ENCODE results near the gene FCN2. TPM values are rescaled to one million over a fixed set of nuclear protein-coding genes. Genes with fewer than 3 reads are reported as not detected.

Gene FCN2
- total and polyA plus RNA-seq, 9 of the 15 experiments (the other 6 are each of a cell fraction or from before 2014, with no cell fraction given), result not detected

DNA sequence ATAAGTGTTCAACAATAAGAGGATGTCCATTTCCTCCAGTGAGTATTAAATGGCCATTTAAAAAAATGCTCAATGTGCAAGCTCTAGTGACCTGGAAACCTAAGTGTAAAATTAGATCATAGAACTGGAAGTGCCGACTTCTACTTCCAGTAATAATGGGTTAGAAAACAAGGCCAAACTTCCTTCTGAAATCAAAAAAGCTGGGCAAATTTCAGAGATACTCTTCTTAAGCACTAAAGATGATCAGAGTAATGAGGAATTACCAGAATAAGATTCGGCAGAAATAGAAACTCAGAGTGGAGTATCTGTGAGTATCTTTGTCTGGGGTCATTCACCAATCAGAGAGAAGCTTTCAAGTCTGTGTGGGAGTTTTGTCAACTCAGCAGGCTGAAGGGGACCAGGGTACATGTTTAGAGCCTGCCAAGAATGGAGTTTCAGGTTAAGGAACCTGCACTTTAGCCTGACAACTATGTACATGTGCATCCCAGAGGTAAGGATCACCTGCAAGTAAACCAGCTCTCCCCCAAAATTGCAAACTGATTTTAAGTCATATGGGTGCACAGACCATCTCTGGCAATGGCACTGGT is 17.1 kb downstream of the FCN2 start:
- no TSS peak for BruUV-seq (replicated peaks)
- Histone ChIP-seq H2AFZ (ENCODE audit: low read depth, low read length) (no peak overlapping the region), H4K20me1 (replicated peaks; ENCODE audit: control insufficient read depth, insufficient read depth, low read length) (no peaks in the 10 kb centered on the region), H3K79me2 (ENCODE audit: control insufficient read depth, insufficient read depth, low read length) (no peaks in the 10 kb centered on the region), H3K27me3 (ENCODE audit: control insufficient read depth in 2 of 2, insufficient read depth in 2 of 2, low read length in 2 of 2) (peaks cover 0 to 5% of the 10 kb centered on the region in 2 experiments; a peak in 1 of 5 replicates), H3K27ac (ENCODE audit: extremely low read depth, low read depth, low read length) (no peak overlapping the region), H3K36me3 (ENCODE audit: control insufficient read depth, insufficient read depth, low read length) (no peaks in the 10 kb centered on the region), H3K4me3 (no peak overlapping the region), H3K9ac (ENCODE audit: insufficient read depth in 1 of 2, low read depth in 2 of 2, low read length in 2 of 2) (no peak overlapping the region), H3K4me1 (replicated peaks in 1 of 2; ENCODE audit: control insufficient read depth in 2 of 2, insufficient read depth in 2 of 2, low read length in 2 of 2) (no peaks in the 10 kb centered on the region), H3K9me1 (ENCODE audit: control insufficient read depth, insufficient read depth, low read length) (no peaks in the 10 kb centered on the region), H3K4me2 (ENCODE audit: insufficient read depth, low read length) (no peak overlapping the region), H3K9me3 (replicated peaks; ENCODE audit: control insufficient read depth, insufficient read depth, low read depth, low read length) (no peaks in the 10 kb centered on the region)
- no peak for TF ChIP-seq RUNX1 (IDR thresholded peaks at IDR 0.05; ENCODE audit: low read depth)
- no peak for TF ChIP-seq ZNF217 (CRISPR knock-in tag; IDR thresholded peaks at IDR 0.05)
- TF ChIP-seq MCM5 (IDR thresholded peaks at IDR 0.05; ENCODE audit: low read depth), result no peak
- no peak for TF ChIP-seq ZNF696 (CRISPR knock-in tag; conservative IDR thresholded peaks at IDR 0.05)
- TF ChIP-seq, protein P1, sequence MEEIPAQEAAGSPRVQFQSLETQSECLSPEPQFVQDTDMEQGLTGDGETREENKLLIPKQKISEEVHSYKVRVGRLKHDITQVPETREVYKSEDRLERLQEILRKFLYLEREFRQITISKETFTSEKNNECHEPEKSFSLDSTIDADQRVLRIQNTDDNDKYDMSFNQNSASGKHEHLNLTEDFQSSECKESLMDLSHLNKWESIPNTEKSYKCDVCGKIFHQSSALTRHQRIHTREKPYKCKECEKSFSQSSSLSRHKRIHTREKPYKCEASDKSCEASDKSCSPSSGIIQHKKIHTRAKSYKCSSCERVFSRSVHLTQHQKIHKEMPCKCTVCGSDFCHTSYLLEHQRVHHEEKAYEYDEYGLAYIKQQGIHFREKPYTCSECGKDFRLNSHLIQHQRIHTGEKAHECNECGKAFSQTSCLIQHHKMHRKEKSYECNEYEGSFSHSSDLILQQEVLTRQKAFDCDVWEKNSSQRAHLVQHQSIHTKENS (CRISPR knock-in tag; IDR thresholded peaks at IDR 0.05), result no peak
- TF ChIP-seq, protein P2, sequence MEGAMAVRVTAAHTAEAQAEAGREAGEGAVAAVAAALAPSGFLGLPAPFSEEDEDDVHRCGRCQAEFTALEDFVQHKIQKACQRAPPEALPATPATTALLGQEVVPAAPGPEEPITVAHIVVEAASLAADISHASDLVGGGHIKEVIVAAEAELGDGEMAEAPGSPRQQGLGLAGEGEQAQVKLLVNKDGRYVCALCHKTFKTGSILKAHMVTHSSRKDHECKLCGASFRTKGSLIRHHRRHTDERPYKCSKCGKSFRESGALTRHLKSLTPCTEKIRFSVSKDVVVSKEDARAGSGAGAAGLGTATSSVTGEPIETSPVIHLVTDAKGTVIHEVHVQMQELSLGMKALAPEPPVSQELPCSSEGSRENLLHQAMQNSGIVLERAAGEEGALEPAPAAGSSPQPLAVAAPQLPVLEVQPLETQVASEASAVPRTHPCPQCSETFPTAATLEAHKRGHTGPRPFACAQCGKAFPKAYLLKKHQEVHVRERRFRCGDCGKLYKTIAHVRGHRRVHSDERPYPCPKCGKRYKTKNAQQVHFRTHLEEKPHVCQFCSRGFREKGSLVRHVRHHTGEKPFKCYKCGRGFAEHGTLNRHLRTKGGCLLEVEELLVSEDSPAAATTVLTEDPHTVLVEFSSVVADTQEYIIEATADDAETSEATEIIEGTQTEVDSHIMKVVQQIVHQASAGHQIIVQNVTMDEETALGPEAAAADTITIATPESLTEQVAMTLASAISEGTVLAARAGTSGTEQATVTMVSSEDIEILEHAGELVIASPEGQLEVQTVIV (CRISPR knock-in tag; IDR thresholded peaks at IDR 0.05; ENCODE audit: borderline replicate concordance), result no peak
- TF ChIP-seq MCM7 (IDR thresholded peaks at IDR 0.05), result no peak
- no peak for TF ChIP-seq FOXM1 (IDR thresholded peaks at IDR 0.05; ENCODE audit: low read depth)
- no peak for TF ChIP-seq FOXM1 (CRISPR knock-in tag; IDR thresholded peaks at IDR 0.05; ENCODE audit: low read depth)
- TF ChIP-seq YBX1 (IDR thresholded peaks at IDR 0.05), result no peak
- TF ChIP-seq, protein P3, sequence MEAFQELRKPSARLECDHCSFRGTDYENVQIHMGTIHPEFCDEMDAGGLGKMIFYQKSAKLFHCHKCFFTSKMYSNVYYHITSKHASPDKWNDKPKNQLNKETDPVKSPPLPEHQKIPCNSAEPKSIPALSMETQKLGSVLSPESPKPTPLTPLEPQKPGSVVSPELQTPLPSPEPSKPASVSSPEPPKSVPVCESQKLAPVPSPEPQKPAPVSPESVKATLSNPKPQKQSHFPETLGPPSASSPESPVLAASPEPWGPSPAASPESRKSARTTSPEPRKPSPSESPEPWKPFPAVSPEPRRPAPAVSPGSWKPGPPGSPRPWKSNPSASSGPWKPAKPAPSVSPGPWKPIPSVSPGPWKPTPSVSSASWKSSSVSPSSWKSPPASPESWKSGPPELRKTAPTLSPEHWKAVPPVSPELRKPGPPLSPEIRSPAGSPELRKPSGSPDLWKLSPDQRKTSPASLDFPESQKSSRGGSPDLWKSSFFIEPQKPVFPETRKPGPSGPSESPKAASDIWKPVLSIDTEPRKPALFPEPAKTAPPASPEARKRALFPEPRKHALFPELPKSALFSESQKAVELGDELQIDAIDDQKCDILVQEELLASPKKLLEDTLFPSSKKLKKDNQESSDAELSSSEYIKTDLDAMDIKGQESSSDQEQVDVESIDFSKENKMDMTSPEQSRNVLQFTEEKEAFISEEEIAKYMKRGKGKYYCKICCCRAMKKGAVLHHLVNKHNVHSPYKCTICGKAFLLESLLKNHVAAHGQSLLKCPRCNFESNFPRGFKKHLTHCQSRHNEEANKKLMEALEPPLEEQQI (IDR thresholded peaks at IDR 0.05), result no peak
- no peak for TF ChIP-seq JUNB (CRISPR knock-in tag; conservative IDR thresholded peaks at IDR 0.05)
- TF ChIP-seq ESRRB (CRISPR knock-in tag; IDR thresholded peaks at IDR 0.05; ENCODE audit: borderline replicate concordance), result no peak
- no peak for TF ChIP-seq ZNF75A (CRISPR knock-in tag; IDR thresholded peaks at IDR 0.05)
- TF ChIP-seq BRCA1 (IDR thresholded peaks at IDR 0.05), result no peak
- TF ChIP-seq BRCA1 (CRISPR knock-in tag; IDR thresholded peaks at IDR 0.05), result no peak
- TF ChIP-seq POLR3G (IDR thresholded peaks at IDR 0.05; ENCODE audit: extremely low read depth, insufficient read length, insufficient replicate concordance), result no peak
- TF ChIP-seq, protein P4, sequence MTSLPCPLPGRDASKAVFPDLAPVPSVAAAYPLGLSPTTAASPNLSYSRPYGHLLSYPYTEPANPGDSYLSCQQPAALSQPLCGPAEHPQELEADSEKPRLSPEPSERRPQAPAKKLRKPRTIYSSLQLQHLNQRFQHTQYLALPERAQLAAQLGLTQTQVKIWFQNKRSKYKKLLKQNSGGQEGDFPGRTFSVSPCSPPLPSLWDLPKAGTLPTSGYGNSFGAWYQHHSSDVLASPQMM (CRISPR knock-in tag; IDR thresholded peaks at IDR 0.05), result no peak
- POLR2A ChIA-PET, result interaction anchor here (0.6 kb wide), 1 partner anchor 25 kb away, joined by 3 read pairs; no protein-coding TSS in a partner anchor
- 0% methylated on average over 2 of the region's 2 CpGs for WGBS (ENCODE audit: insufficient coverage, low coverage, missing lambda C conversion rate)
- intact Hi-C loops (cut with micrococcal nuclease), result no loop called here
- ATAC-seq (no peak), DNase-seq (ENCODE audit: extremely low read depth in 1 of 4, low spot score in 3 of 4) (no peak), FAIRE-seq (no peak)
- CTCF ChIA-PET (ENCODE audit: low intra/inter-chr PET ratio), result interaction anchor here (0.7 kb wide), 1 partner anchor 20 kb away, joined by 3 read pairs; no protein-coding TSS in a partner anchor
- in situ Hi-C loops (cut with MboI), result no loop called here

Data from K562 (cell line).